Breast epithelium (tissue), 4 donors: ENCODE measurements around the gene TFF3. TPM values are rescaled to one million over a fixed set of nuclear protein-coding genes. Genes with fewer than 3 reads are reported as not detected.

Experiments used
- DNase-seq, 2 donors: peaks; one replicate each; pipeline ENCODE4 v3.0.0-alpha.2; 2019; ENCODE audit warnings: low spot score in 2 of 2
- H3K27ac ChIP-seq, 2 donors: fragments of 200-600 bp; sonication (generic) in 1 of 2; one replicate each; pipeline ENCODE4 v1.5.1; 2016 to 2019; ENCODE audit warnings: mild to moderate bottlenecking in 1 of 2
- H3K27me3 ChIP-seq, 2 donors: fragments of 200-600 bp; sonication (generic) in 1 of 2; one replicate each; pipeline versions ENCODE4 v1.5.1 to v1.6.0; 2017 to 2019; ENCODE audit warnings: control low read depth in 1 of 2, mild to moderate bottlenecking in 1 of 2
- H3K36me3 ChIP-seq: fragments of 200-600 bp; one replicate; pipeline ENCODE4 v1.5.1; 2019
- H3K4me1 ChIP-seq, 2 donors: fragments of 200-600 bp; sonication (generic); one replicate each; pipeline ENCODE4 v1.5.1; 2016 to 2019; ENCODE audit warnings: control low read depth in 1 of 2
- H3K4me3 ChIP-seq, 3 donors: fragments of 200-600 bp; sonication (generic); 1 replicate in 2 of 3; 2 replicates in 1 of 3; pipeline ENCODE4 v1.5.1; 2016 to 2019; ENCODE audit warnings: mild to moderate bottlenecking in 3 of 3, moderate library complexity in 2 of 3
- H3K9me3 ChIP-seq, 2 donors: fragments of 200-600 bp; sonication (generic) in 1 of 2; one replicate each; pipeline ENCODE4 v1.5.1; 2016 to 2019; ENCODE audit warnings: control low read depth in 1 of 2
- POLR2A ChIP-seq: fragments of 450-650 bp; IDR thresholded peaks from one replicate; pipeline ENCODE4 v1.6.1; 2016; ENCODE audit warnings: antibody characterized with exemption, mild to moderate bottlenecking, moderate library complexity
- POLR2AphosphoS5 ChIP-seq, 3 donors: sonication (generic); formaldehyde crosslinking; IDR thresholded peaks; one replicate each; pipeline ENCODE4 v1.6.1; 2017; ENCODE audit warnings: antibody characterized with exemption in 3 of 3
- intact Hi-C: fragments of 100-400 bp; cut with DNase I; formaldehyde crosslinking; loops from one replicate; pipeline ENCODE4 v1.15.1; 2023; ENCODE audit warnings: low total_unique reads
- total RNA-seq, 3 donors: library from RNA; depleted of rRNA; stranded (reverse); fragments of >200 nt; gene quantifications; one replicate each; pipeline ENCODE4 v1.1.0, GENCODE V29; 2016
- TF ChIP-seq, protein P1 (sequence below), 3 donors: fragments of 450-650 bp; IDR thresholded peaks; one replicate each; pipeline ENCODE4 v1.5.1; 2016 to 2017; ENCODE audit warnings: antibody characterized with exemption in 3 of 3, mild to moderate bottlenecking in 3 of 3, moderate library complexity in 3 of 3

The TFF3 gene
- total RNA-seq, 3 donors from 2014 or later: 0.96 to 108 (median 11.4) TPM

DNA sequence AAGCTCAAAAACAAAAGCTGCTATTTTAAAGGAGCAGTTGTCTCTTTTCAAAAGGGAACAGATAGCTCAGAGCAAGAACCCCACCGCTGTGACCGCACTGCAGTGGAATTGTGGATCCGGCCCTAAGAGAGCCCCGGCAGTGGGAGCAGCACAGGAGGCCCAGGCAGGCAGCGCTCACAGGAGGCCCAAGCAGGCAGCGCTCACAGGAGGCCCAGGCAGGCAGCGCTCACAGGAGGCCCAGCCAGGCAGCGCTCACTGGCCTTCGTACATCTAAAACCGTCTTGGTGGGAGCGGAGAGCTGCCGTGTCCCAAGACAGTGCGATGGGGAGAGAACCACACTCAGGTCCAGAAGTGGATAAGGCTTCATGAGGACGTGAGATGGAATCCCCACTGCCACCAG, 4.0 kb downstream of the TFF3 start:
- DNase-seq: no peak
- Histone ChIP-seq H3K4me3 (no peak overlapping the region), H3K27me3 (peaks cover 0 to 8% of the 10 kb centered on the region in 2 donors), H3K36me3 (no peaks in the 10 kb centered on the region), H3K27ac (no peak overlapping the region), H3K4me1 (no peaks in the 10 kb centered on the region), H3K9me3 (no peaks in the 10 kb centered on the region)
- TF ChIP-seq, protein P1, sequence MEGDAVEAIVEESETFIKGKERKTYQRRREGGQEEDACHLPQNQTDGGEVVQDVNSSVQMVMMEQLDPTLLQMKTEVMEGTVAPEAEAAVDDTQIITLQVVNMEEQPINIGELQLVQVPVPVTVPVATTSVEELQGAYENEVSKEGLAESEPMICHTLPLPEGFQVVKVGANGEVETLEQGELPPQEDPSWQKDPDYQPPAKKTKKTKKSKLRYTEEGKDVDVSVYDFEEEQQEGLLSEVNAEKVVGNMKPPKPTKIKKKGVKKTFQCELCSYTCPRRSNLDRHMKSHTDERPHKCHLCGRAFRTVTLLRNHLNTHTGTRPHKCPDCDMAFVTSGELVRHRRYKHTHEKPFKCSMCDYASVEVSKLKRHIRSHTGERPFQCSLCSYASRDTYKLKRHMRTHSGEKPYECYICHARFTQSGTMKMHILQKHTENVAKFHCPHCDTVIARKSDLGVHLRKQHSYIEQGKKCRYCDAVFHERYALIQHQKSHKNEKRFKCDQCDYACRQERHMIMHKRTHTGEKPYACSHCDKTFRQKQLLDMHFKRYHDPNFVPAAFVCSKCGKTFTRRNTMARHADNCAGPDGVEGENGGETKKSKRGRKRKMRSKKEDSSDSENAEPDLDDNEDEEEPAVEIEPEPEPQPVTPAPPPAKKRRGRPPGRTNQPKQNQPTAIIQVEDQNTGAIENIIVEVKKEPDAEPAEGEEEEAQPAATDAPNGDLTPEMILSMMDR (IDR thresholded peaks at IDR 0.05): no peak
- TF ChIP-seq POLR2A (no peak), POLR2AphosphoS5 (IDR thresholded peaks at IDR 0.05) (no peak)
- intact Hi-C loops: loop anchor here (10.0 kb wide), 1 partner anchor 1186 kb away; no protein-coding TSS in a partner anchor

DNA sequence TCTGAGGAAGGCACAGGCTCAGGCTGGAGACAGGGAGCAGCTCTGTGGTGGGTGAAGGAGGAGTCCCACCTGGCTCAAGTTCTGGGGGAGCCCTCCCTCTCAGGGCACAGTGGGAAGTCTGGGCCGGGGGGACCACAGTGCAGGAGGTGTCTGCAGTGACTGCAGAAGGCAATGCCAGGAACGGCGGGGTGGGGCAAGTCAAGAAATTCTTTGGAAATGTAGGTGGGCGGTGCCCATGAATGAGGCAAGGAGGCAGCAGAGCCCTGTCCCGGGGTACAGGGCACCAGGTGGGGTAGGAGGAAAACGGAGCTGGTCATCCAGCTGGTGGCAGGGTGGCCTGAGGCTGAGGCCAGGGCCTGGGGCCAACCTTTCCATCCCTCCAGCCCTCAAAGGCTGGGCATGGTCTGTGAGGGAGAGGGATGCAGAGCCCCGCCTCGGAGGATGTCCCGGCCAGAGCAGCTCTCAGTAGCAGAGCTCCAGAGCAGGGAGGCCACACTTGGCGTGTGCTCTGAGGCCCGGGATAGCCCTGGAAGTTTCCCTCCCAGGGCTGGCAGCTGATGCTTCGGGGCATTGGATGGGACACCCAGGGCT, 4.7 kb downstream of the TFF3 start:
- H3K36me3 ChIP-seq: no peaks in the 10 kb centered on the region
- intact Hi-C loops: loop anchor here (10.0 kb wide), 1 partner anchor 1186 kb away; no protein-coding TSS in a partner anchor
- no peak for DNase-seq
- TF ChIP-seq, protein P1 (IDR thresholded peaks at IDR 0.05): no peak
- TF ChIP-seq POLR2A (no peak), POLR2AphosphoS5 (IDR thresholded peaks at IDR 0.05) (no peak)
- H3K9me3 ChIP-seq: no peaks in the 10 kb centered on the region
- H3K4me1 ChIP-seq: no peaks in the 10 kb centered on the region
- H3K4me3 ChIP-seq: no peak overlapping the region
- no peak overlapping the region for H3K27ac ChIP-seq
- H3K27me3 ChIP-seq: peaks cover 0 to 8% of the 10 kb centered on the region in 2 donors

DNA sequence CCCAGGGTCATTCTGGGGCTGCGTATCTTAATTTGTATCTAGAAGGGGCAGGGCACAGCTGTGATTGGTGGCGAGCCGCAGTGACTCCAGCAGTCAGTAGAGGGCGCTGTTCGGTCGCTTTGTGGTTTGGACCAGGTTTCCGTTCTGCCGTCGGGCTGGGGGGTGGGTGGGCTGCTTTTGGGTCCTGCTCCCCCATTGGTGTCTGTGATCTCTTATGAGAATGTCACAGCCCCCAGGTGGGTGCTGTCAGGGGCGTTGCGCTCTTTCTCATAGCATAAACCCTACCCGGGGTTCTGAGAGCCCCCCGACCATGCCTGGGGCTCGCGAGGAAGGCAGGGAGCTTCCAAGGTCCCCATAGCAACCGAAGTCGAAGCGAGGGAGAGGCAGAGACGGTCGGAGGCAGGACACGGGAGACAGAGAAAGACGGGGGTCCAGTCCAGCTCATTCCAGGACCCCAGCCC, 5.4 kb downstream of the TFF3 start:
- Histone ChIP-seq H3K27ac (no peak overlapping the region), H3K36me3 (no peaks in the 10 kb centered on the region), H3K4me1 (no peaks in the 10 kb centered on the region), H3K4me3 (peak overlapping the region in 1 of 3 donors; percentile 39), H3K27me3 (peaks cover 0 to 8% of the 10 kb centered on the region in 2 donors), H3K9me3 (no peaks in the 10 kb centered on the region)
- intact Hi-C loops: loop anchor here (10.0 kb wide), 1 partner anchor 1185 kb away; no protein-coding TSS in a partner anchor
- no peak for DNase-seq
- TF ChIP-seq, protein P1 (IDR thresholded peaks at IDR 0.05): peak in 2 of 3 donors; percentile 39 to 72
- TF ChIP-seq POLR2AphosphoS5 (IDR thresholded peaks at IDR 0.05): no peak

DNA sequence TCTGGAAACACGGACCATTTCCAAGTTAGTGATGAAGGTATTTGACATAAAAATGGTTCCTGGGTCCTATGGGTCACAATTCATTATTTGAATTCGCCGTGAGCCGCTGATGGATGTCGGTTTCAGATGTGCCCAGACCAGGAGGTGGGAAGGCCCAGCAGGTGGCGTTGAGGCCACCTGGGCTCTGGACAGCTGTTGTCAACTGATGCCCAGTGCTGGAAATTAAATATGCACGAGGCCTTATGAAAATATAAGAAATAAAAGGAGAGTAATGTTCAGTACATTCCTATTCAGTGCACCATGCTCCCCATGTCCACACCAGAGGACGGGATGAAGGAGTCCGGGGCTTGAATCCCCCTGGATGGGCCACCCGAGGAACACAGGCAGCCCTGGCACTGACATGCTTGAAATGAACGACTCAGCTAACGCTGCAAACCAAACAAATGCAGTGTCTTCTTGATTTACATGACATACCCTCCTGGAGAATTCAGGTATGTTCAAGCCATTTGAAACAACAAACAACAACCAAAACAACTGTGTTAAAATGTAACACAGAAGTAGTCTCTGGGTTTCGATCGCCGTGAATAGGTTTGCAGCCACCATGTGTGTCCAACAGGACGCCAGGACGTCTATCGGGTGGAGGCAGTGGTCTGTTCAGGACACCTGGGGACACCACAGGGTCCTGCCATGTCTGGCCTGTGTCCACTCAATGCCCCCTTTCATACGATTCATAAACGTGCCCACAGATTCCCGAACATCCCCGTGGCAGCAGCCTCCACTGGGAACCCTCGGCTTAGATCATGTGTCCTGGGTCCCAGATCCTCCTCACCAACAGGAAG, 6.1 kb downstream of the TFF3 start:
- Histone ChIP-seq H3K9me3 (no peaks in the 10 kb centered on the region), H3K27me3 (peaks cover 0 to 8% of the 10 kb centered on the region in 2 donors), H3K27ac (no peak overlapping the region), H3K36me3 (no peaks in the 10 kb centered on the region), H3K4me3 (peak overlapping the region in 1 of 3 donors; percentile 39), H3K4me1 (no peaks in the 10 kb centered on the region)
- no peak for DNase-seq
- TF ChIP-seq POLR2AphosphoS5 (IDR thresholded peaks at IDR 0.05): no peak
- TF ChIP-seq, protein P1 (IDR thresholded peaks at IDR 0.05): no peak
- TF ChIP-seq POLR2A: no peak
- intact Hi-C loops: no loop called here
